Mucosa of stomach (tissue), 1 donor: ENCODE data around the gene CCDC50.

ENCODE experiments used
- H3K27me3 ChIP-seq: one replicate; pipeline ENCODE4 v1.7.0; 2013; ENCODE audit warnings: mild to moderate bottlenecking, low read length; ENCODE audit not compliant: control insufficient read depth, insufficient read depth
- H3K36me3 ChIP-seq: one replicate; pipeline ENCODE4 v1.7.0; 2013; ENCODE audit warnings: low read length; ENCODE audit not compliant: control insufficient read depth, insufficient read depth
- H3K4me1 ChIP-seq: one replicate; pipeline ENCODE4 v1.7.0; 2013; ENCODE audit warnings: mild to moderate bottlenecking, low read length; ENCODE audit not compliant: control insufficient read depth, insufficient read depth
- H3K4me3 ChIP-seq: one replicate; pipeline ENCODE4 v1.7.0; 2013; ENCODE audit warnings: low read length
- H3K9ac ChIP-seq: one replicate; pipeline ENCODE4 v1.7.0; 2013; ENCODE audit warnings: mild to moderate bottlenecking, low read length, moderate library complexity
- H3K9me3 ChIP-seq: one replicate; pipeline ENCODE4 v1.7.0; 2013; ENCODE audit warnings: mild to moderate bottlenecking, low read length, moderate library complexity; ENCODE audit not compliant: control insufficient read depth
- donor health status: Pancreatic carcinoma.

Gene CCDC50

GRCh38 chr3:191441687-191442086 lies 112.5 kb downstream of the CCDC50 start:
- H3K27me3 ChIP-seq = no peaks in the 10 kb centered on the region
- no peaks in the 10 kb centered on the region for H3K36me3 ChIP-seq
- no peak overlapping the region for H3K4me3 ChIP-seq
- H3K4me1 ChIP-seq = no peaks in the 10 kb centered on the region
- no peak overlapping the region for H3K9ac ChIP-seq
- H3K9me3 ChIP-seq = no peaks in the 10 kb centered on the region

GRCh38 chr3:191444569-191444968 lies 115.4 kb downstream of the CCDC50 start:
- Histone ChIP-seq H3K36me3 (no peaks in the 10 kb centered on the region), H3K9me3 (no peaks in the 10 kb centered on the region), H3K4me3 (no peak overlapping the region), H3K4me1 (no peaks in the 10 kb centered on the region), H3K27me3 (no peaks in the 10 kb centered on the region), H3K9ac (no peak overlapping the region)
